Thoracic aorta (tissue), 2 donors: ENCODE measurements around the gene PIRT. TPM values are rescaled to one million over a fixed set of nuclear protein-coding genes. Genes with fewer than 3 reads are reported as not detected.
"Not testable (repeated sequence)": the region's sequence is repeated elsewhere in the genome, so short reads cannot be mapped to it uniquely, and the experiment has no call there.

Experiments
- ATAC-seq: fragments of 150-250 bp; one replicate; pipeline ENCODE4 v1.8.0; 2017; ENCODE audit warnings: low read depth; ENCODE audit not compliant: insufficient number of reproducible peaks, low FRiP score
- DNase-seq: peaks from one replicate; pipeline ENCODE4 v3.0.0-alpha.2; 2020; ENCODE audit warnings: low spot score
- H3K27ac ChIP-seq, 2 donors: fragments of 200-600 bp; sonication (generic); 1 replicate in 1 of 2; 2 replicates in 1 of 2; pipeline ENCODE4 v1.5.1; 2016; ENCODE audit warnings: mild to moderate bottlenecking in 2 of 2, moderate library complexity in 2 of 2
- H3K27me3 ChIP-seq: fragments of 200-600 bp; sonication (generic); replicated peaks from 2 replicates; pipeline ENCODE4 v1.6.0; 2016; ENCODE audit warnings: mild to moderate bottlenecking; ENCODE audit not compliant: insufficient read depth
- H3K36me3 ChIP-seq: fragments of 200-600 bp; sonication (generic); one replicate; pipeline ENCODE4 v1.5.1; 2016
- H3K4me1 ChIP-seq, 2 donors: fragments of 200-600 bp; sonication (generic); 1 replicate in 1 of 2; 2 replicates in 1 of 2; pipeline versions ENCODE4 v1.5.1 to v1.6.0; 2016; ENCODE audit warnings: low read depth in 2 of 2, mild to moderate bottlenecking in 1 of 2; ENCODE audit not compliant: control insufficient read depth in 1 of 2
- H3K4me3 ChIP-seq: fragments of 200-600 bp; sonication (generic); 2 replicates; pipeline ENCODE4 v1.5.1; 2016; ENCODE audit warnings: mild to moderate bottlenecking
- H3K9me3 ChIP-seq: fragments of 200-600 bp; sonication (generic); 2 replicates; pipeline ENCODE4 v1.5.1; 2016
- CTCF ChIP-seq: fragments of 200-600 bp; sonication (generic); IDR thresholded peaks from one replicate; pipeline ENCODE4 v1.5.1; 2019; ENCODE audit warnings: antibody characterized with exemption
- total RNA-seq, 2 donors: library from RNA; depleted of rRNA; stranded (reverse); fragments of >200 nt; gene quantifications; one replicate each; pipeline versions ENCODE4 v1.1.0 to v1.2.3, GENCODE V29; 2016

PIRT gene
- total RNA-seq, 2 donors from 2014 or later: not detected

GRCh38 chr17:10871914-10872313 lies 34.0 kb upstream of the PIRT start:
- Histone ChIP-seq H3K27me3 (no peaks in the 10 kb centered on the region), H3K4me1 (no peaks in the 10 kb centered on the region), H3K36me3 (no peaks in the 10 kb centered on the region), H3K9me3 (no peaks in the 10 kb centered on the region), H3K4me3 (no peak overlapping the region), H3K27ac (no peak overlapping the region)
- no peak for ATAC-seq
- DNase-seq: no peak
- no peak for TF ChIP-seq CTCF

- no peaks in the 10 kb centered on the region for H3K36me3 ChIP-seq
- no peaks in the 10 kb centered on the region for H3K9me3 ChIP-seq
- DNase-seq (no peak), ATAC-seq (no peak)
- no peak overlapping the region for H3K27ac ChIP-seq
- no peak for TF ChIP-seq CTCF
- H3K27me3 ChIP-seq: no peaks in the 10 kb centered on the region
- no peak overlapping the region for H3K4me3 ChIP-seq
- H3K4me1 ChIP-seq: no peaks in the 10 kb centered on the region
Observed at GRCh38 chr17:10870336-10871050, 32.6 kb upstream of the PIRT start.

GRCh38 chr17:10868744-10869143 lies 30.9 kb upstream of the PIRT start:
- not testable (repeated sequence) for H3K4me1 ChIP-seq, H3K27me3 ChIP-seq, H3K4me3 ChIP-seq, DNase-seq, H3K27ac ChIP-seq, ATAC-seq, H3K9me3 ChIP-seq, H3K36me3 ChIP-seq

GRCh38 chr17:10859051-10859450 lies 21.2 kb upstream of the PIRT start:
- TF ChIP-seq CTCF: no peak
- Histone ChIP-seq H3K27me3 (no peaks in the 10 kb centered on the region), H3K36me3 (no peaks in the 10 kb centered on the region), H3K4me3 (no peak overlapping the region), H3K27ac (no peak overlapping the region), H3K9me3 (no peaks in the 10 kb centered on the region), H3K4me1 (no peaks in the 10 kb centered on the region)
- DNase-seq (no peak), ATAC-seq (no peak)

GRCh38 chr17:10857976-10858375 lies 20.1 kb upstream of the PIRT start:
- no peak for TF ChIP-seq CTCF
- DNase-seq (no peak), ATAC-seq (no peak)

GRCh38 chr17:10846636-10847035 lies 8.7 kb upstream of the PIRT start:
- not testable (repeated sequence) for H3K27me3 ChIP-seq, ATAC-seq, H3K4me1 ChIP-seq, H3K27ac ChIP-seq, DNase-seq, H3K36me3 ChIP-seq, H3K9me3 ChIP-seq, H3K4me3 ChIP-seq

More at GRCh38 chr17:10857976-10858375, 20.1 kb upstream of the PIRT start:
- Histone ChIP-seq H3K27me3 (no peaks in the 10 kb centered on the region), H3K36me3 (no peaks in the 10 kb centered on the region), H3K4me1 (no peaks in the 10 kb centered on the region), H3K9me3 (no peaks in the 10 kb centered on the region), H3K27ac (no peak overlapping the region), H3K4me3 (no peak overlapping the region)
